NCI-H2196 treated with DMSO at 0.1 percent for 48 hours (cell line): ENCODE data around the gene NTM.
"Not testable (repeated sequence)": the region's sequence is repeated elsewhere in the genome, so short reads cannot be mapped to it uniquely, and the experiment has no call there.

Experiments
- DNase-seq: peaks from one replicate; lab custom pipeline; 2025; ENCODE audit not compliant: unreplicated experiment; lab: John Stamatoyannopoulos, UW

Gene NTM

DNA sequence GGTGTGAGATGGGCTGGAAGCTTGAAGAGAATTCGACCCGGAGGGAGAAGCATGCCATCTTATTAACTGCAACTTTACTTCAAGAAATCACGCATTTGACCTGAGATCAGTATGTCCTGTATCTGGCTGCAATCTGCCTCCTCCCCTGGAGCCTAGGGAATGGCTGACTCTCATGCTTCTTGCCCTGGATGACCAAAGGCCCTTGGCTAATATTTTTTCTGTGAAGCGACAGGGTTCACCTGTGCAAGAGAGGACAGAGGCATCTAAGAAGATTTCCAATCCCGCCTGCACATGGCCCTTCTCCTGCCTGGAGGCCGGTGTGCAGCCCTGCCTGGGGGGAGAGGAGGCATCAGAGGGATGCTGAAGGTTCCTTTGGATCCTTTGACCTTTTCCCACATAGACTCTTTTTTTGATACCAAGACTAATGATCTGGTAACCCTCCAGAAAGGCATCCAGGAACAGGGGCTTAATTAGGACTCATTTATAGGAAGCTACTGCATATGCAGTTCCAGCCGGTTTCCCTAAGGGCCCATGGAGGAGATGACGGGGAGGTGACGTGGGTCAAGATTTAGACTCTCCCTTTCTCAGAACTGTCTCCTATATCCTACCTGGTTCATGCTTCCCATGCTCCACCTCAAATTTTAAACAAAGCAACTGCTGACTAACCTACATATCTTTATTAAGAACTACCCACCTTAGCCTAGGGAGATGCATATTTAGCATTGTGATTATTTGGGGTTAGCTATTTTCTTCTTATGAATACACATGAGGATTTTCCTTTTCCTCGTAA, 50.8 kb downstream of the NTM start:
- no peak for DNase-seq

DNA sequence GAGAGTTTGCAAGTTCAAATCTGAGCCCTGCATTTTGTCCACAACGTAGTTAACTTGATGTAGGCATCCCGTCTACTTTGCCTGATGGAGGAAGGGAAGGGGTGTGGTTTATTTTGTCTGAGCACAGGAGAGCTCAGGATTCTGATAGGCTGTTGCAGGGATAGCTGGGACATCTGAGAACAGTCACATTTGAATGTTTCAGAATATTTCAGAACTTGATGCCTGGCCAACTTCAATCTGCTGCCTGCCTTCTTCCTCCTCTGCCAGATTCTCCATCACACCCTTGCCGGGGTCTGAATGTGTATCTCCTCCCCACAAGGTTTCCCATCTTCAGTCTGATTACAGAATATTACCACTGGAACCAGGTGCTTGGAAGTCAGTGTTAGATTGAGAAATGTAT, 51.6 kb downstream of the NTM start:
- DNase-seq = no peak

DNA sequence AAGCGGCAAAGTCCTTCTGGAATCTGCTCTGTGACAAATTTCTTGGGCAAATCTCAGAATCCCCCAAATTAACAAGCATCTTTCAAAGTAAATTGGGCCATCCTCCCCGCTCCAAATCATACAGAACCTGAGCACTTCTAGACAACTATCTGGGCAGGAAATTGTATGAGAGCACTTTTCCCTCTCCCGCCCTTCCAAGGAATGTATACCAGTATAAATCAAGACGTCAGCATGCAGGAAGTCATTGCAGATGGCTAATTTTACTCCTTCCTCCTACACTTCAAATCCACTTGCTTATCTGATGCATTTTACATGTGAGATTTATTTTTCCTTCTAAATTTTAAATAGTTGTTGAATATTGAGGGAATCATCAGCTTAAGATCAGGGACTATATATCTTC, 52.1 kb downstream of the NTM start:
- no peak for DNase-seq

DNA sequence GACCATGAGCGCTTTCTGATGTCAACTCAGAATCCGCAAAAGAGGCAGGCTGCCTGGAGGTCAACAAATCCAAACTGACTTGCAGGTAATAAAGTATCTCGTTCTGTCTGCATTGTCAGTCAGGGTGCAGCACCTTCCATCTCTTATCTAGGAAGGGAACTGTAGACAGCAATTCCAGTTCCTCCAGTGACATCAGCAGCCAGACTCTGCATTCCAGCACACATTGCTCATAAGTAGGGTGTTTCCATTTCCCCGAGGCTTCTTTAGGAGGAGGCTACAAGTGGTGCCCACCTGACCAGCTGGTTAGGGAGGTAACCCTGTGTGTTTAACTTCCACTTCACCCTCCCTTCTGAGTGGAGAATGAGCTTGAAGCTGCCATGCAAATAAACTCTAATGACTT, 53.3 kb downstream of the NTM start:
- DNase-seq = no peak

DNA sequence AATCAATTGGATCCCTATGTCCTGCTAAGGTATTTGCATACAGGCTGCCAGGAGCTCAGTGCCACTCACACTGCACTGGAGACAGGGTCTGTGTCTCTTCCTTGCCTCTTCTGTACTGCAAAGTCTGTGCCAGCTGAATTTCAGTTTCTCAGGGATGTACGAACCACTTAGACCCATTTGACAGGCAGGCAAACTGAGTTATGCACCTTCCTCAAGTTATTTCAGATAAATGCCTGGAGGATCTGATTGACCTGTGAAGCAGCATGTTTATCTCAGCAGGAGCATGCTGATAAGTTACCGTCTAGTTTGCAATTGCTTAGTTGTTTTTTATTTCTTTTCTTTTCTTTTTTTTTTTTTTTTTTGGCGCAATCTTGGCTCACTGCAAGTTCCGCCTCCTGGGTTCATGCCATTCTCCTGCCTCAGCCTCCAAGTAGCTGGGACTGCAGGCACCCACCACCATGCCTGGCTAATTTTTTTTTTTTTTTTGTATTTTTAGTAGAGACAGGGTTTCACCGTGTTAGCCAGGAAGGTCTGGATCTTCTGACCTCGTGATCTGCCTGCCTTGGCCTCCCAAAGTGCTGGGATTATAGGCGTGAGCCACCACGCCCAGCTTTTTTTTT, 54.0 kb downstream of the NTM start:
- not testable (repeated sequence) for DNase-seq

DNA sequence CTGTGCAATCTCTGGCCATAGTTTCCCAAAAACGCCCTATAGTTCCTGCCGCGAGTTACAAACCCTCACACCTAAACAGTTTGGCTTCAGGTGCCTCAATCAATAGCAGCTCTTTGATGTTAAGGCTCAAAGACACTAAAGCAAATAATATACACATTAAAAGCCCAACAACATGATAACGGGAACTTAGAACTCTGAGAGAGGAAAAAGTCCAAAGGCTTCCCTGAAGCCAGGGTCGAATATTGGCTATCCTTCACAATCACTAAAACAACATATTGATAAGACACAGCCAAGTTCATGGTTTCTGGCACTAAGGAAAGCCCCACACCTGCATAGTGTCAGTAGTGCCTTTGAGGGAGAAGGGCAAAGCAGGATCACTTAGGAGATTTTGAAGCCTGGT, 54.9 kb downstream of the NTM start:
- no peak for DNase-seq

DNA sequence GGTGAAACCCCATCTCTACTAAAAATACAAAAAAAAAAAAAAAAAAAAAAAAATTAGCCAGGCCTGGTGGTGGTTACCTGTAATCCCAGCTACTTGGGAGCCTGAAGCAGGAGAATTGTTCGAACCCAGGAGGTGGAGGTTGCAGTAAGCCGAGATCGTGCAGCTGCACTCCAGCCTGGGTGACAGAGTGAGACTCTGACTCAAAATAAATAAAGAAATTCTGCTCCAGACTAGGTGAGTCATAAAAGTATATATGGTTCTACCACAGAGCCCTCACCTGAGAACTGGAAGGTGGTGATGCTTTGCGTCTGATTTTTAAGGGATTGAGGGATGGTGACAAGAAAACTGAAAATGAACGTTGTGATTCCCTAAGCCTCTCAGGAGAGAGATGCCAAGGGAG, 58.4 kb downstream of the NTM start:
- DNase-seq = no peak

DNA sequence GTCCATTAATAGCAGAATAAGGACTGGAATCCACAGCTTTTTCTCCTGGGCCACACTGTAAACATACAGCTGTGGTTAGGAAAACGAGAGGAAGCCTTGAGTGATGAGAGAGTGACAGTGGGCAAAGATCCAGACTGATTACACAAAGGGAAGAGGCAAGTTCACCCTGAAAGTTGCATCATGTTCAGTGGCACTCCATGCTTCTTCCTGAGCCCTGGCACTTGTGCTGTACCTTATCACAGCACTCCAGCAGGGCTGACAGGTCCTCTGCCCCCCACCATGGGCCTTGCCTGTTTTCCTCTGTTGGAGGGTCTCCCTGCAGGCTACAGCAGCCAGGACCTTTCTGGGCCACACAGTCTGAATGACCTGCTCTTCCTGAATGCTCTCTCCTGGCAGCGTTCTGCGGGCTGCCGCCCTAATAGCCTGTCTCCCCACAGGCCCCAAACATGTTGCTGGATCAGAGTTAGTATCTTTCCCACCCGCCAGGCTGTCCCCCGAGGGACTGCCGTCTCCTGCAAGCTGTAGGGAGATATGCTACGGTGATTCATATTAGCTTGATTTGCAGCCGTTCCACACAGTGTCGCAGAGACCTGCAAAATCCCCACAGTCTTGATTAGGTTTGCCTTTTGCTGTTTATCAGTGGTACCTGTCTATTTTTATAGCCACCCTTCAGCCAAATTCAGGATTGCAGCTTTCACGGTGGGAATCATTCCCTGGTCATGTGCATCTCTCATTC, 60.2 kb downstream of the NTM start:
- no peak for DNase-seq

DNA sequence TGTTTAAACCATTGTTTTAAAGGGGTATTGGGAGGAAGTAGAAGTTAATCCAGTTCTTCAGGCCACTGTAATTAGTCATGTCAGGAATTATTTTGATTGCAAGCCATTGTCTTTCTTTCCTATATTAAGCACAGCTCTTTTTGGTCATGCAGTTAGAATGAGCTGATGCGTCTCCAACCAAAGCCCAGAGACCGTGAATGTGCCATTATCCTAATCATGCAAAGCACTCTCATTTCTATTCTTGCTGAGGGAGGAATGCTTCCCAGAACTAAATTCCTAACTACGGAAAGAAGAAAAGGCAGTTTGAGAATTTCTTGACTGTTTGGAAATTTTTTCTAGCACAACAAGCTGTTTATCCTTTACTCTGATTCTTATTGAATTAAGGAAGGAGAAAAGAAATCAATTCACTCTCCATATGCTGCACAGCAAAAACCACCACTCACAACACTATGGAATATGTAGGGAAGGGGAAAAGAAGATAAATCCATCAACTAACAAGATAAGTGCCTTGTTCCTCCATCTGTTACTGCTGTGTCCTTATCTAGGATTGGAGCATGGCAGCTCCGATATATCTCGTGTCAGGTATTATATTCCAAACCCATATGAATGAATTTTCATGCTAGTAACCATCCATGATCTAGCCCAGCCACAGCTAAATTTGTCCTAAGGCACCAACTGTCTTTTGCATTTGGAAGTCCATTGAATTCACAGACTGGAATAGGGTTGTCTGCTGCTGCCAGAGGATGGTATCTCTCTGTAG, 70.8 kb downstream of the NTM start:
- no peak for DNase-seq

DNA sequence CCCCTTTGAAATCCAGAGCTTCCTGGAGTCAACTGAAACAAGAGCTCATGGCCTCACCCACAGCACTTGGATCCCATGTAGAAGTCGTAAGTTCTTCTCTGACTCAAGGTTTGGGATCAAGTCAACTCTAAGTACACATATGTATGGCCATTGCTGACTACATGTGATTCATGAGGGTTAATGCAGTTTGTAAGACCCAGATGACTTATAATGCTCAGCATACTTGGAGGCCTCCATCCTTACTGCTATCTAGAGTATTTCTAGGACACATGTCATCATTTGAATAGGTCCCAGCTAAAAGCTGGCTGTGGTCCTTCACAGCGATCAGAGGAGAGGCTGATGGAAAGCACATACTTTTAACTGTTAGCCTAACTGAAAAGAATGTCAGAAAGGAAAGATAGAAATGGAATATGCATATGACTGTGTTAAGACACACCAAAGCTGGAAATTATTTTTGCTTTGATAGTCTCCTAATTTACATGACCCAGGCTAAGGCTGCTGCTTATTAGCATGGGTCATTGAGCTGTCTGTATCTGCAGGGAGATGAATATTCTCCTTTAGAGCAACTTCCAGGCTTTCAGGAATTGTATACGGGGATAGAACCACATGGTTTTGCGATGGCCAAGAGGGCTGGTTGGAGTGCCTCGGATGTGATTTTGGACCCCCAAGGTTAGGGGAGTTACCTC, 76.3 kb downstream of the NTM start:
- no peak for DNase-seq

DNA sequence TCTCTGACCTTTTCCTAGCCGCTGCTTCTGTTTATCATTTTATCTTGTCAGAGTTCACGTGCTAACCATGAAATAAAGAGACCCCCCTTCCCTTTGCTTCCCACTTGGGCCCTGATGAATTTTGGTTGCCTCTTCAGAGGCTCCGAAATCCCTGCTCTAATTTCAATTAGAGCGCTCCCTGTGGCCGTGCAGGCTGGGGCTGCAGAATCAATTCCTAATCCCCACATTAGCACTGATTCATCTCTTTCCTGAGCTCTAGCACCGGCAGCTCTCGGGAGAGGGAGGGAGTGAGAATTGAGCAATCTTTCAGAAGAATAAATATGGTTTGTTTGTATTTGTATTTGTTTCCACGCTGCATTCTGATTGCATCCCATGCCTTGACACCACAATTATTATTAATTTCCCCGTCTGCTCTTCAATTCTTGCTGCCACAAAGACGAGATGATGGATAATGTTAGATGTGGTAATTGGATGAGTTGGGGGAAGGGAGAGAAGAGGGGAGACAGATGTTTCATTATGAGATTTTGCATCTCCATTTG, 76.9 kb downstream of the NTM start:
- no peak for DNase-seq

DNA sequence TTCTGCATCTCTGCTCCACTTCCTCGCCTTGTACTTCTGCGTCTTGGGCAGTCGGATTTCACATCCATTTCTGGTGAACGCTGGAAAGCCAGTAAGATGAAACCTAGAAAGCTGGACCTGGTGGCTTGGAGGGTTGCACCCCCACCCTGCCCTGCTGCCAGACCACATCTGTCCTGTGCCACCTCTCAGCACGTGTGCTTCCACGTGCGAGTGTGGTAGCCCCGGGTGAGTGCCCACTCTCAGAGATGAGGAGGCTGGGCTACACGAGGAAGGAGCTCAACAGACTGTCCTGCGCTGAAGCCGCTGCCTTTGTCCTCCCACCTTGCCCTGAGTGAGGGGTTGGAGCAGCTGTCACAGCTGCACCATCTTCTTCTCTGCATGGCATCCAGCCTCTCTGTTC, 77.5 kb downstream of the NTM start:
- DNase-seq = no peak

DNA sequence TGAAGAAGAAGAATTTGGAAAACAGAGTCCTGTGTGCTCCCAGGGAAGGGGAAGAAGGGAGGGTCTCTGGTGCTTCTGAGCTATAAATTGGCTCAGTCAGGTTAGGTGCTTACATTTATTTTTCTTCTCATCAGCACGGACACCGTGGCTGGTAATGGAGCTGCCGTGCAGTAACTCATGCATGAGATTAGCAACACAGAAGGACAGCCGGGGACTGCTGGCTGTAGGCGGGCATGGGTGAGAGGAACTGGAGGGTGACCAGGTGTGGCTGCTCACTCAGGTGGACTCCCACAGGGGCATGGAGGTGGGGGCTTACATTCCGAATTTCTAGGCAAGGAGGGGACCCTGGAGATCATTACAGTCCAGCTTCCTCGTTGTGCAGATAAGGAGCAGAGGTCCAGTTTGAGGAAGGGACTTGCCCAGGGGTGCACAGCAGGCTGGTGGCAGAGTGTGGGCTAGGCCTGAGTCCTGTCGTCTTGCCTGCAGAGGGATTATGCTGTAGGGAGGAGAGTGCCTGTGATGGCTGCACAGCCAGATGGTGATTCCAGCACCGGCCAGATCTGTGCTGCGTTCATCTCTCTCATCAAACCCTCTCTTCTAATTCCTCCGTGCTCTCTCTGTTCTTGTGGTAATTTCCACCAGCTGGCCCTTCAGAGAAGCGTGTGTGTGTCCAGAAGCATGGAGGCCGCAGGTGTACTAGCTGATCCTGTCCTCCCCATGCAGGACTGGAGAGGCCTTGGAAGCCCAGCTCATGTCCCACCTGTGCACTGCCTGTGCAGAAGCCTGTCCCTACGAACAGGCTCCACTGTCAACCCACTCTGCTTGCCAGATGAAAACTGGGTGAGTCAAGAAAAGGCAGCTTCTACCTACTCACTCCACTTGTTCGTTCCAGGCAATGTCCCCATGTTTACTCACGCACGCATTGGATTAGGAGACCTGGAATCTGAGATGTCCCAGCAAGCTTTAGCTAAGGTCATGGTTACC, 78.9 kb downstream of the NTM start:
- no peak for DNase-seq

DNA sequence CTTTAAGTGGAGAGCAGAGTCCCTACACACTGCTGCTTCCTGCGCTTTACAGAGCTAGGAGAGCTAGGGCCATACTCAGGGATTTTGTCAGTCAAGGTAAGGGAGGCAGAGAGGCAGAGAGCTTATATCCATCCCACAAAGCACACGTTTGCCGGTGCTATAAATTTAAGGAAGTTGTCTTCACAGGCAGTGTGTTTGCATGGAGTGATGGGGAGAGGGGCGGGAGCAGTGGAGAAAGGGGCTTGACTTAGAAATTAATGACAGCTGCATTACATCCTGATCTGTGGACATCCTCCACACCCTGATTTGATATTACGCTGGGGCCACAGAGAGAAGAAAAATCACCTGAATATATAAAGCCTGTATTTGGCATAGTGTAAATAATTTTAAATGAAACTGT, 84.1 kb downstream of the NTM start:
- DNase-seq = no peak

DNA sequence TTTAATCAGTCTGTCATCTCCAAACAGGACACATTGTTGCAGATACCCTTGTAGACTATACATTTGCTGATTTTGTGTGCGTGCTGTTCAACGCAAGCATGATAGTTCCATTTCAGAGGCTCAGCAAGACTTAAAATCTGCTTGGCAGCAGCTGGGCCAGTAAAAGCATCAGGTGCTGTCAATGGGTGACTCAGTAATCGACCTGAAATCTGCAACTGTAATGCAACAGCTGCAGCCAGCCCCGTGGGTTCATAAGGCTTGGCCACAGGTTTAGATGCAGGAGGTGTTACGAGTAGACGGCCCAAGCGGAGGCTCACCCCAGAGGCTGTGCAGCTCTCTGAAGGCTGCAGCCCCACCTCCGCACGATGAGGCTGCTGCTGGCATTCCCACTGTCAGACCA, 84.6 kb downstream of the NTM start:
- no peak for DNase-seq

DNA sequence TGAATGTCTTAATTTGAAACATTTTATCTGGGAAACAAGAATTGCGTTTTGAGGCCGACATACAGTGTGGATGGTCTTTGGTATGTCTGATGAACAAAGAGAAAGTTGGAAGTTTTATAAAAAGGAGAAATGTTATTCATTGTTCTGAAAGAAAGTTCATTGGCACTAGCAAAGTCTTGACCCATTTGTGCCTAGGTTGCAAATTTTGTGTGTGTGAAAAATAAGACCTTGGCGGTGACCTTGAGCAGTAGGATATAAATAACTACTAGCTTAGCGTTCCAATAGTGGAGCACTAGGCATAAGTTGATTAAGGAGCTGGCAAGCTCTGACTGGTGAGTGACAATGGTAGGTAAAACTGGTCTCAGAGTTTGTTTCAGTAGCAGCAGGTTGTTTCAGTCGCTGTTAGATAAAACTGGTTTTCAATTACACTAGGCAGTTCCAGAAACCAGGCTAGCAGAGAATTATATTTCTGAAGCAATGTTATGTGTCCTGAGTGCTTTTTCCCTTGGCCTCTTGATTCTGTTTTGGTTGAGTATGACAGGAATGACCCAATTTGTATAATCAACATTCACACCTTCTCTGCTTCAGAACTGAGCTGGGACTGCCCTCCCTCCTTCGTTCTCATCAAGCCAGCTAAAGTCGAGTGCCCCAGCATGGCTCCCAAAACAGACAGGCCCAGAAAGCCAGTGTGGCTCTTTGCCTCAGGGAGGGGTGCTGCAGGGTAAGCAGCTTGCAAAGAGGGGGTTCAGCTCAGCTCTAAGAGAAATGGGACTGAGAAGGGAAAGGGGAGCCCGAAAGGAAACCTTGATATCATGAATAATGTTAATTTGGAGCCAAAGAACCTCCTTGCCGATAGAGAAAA, 85.7 kb downstream of the NTM start:
- DNase-seq = no peak

DNA sequence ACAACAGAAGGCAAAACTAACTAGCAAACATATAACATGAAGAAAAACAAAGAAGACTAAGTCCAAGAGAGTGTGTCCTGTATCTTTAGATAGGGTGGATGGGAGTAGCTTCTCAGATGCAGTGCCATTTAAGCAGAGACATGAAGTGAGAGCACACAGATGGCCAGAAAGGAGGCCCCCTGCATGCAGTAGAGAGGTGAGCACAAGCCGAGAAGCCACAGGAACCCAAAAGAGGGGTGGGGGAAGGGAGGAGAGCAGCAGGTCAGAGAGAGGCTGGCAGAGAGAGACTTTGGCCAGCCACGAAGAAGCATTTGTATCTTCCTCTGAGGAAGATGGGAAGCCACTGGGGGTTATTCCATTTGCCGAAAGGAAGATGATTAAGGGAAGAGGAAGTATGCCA, 86.7 kb downstream of the NTM start:
- DNase-seq = no peak

DNA sequence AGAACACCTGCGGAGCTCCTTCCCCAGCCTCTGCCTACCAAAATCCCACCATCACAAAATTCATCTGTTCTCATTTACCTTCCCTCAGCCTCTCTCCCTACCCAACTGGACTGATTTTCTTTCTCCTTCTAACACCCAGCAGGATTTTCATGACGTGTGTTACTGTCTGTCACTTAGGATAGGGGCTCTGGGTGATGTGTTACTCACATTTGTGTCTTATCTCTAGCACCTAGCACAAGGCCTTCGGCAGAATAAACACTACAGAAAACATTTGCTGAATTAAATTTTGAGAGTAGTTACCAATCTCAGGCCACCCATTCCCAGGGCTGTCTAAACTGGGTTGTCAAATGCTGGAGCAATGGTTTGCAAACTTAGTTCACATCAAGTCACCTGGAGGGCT, 88.0 kb downstream of the NTM start:
- no peak for DNase-seq

DNA sequence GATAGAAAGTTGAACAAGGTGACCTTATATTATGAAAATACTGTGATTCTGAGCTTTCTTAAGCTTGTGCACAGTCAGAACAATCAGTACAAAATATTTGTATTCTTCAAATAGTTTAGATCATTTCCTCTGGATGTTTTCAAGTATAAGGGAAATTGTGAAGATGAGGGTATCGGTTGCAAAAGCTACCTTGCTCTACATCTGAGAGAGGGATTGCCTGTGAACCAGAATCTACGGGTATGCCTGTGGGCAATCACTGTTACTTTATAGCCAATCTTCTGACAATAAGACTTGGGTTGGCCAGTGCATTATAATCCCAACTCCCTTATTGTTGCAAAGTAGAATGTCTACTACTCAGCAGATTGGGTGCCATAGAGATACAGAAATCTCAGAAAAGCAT, 90.5 kb downstream of the NTM start:
- no peak for DNase-seq
